H1 (cell line): Measurements from ENCODE around the gene NPAT. TPM values are rescaled to one million over a fixed set of nuclear protein-coding genes. Genes with fewer than 3 reads are reported as not detected.

Source experiments
- EGR1 ChIP-seq: IDR thresholded peaks from 2 replicates; pipeline ENCODE4 v1.6.1; 2011; ENCODE audit warnings: low read depth, low read length, borderline replicate concordance
- PHF8 ChIP-seq: fragments of 200-600 bp; sonication (generic); conservative IDR thresholded peaks from 2 replicates; pipeline ENCODE4 v1.7.1; 2012; ENCODE audit warnings: low read depth, mild to moderate bottlenecking, inconsistent platforms, low read length, moderate library complexity
- POLR2AphosphoS5 ChIP-seq: IDR thresholded peaks from 2 replicates; pipeline ENCODE4 v1.6.1; 2011; ENCODE audit warnings: low read depth, low read length
- SIRT6 ChIP-seq: IDR thresholded peaks from one replicate; pipeline ENCODE4 v1.7.1; 2012; ENCODE audit warnings: low read length, inconsistent platforms
- SP1 ChIP-seq: IDR thresholded peaks from 2 replicates; pipeline ENCODE4 v1.6.1; 2011; ENCODE audit warnings: low read depth, low read length
- TAF1 ChIP-seq: IDR thresholded peaks from 2 replicates; pipeline ENCODE4 v1.6.1; 2011; ENCODE audit warnings: mild to moderate bottlenecking, low read depth, low read length
- TAF7 ChIP-seq: optimal IDR thresholded peaks from 2 replicates; pipeline ENCODE3; 2011; ENCODE audit warnings: low read depth, mild to moderate bottlenecking, inconsistent platforms, low read length, moderate library complexity, borderline replicate concordance
- polyA plus RNA-seq, 7 experiments: library from polyadenylated mRNA; depleted of rRNA in 3 of 7; stranded (reverse) in 5 of 7; unstranded in 2 of 7; fragments of >200 nt in 5 of 7; fragments of 200-250 nt in 2 of 7; gene quantifications; 1 replicate in 5 of 7; 2 replicates in 1 of 7; 4 replicates in 1 of 7; pipeline versions ENCODE4 v1.2.1 to v1.2.3, GENCODE V29; 2011 to 2013; ENCODE audit warnings: missing spikeins in 2 of 7, mixed read lengths in 2 of 7
- total RNA-seq: library from RNA; stranded (reverse); fragmentation: NEBNext Ultra II Directional; extraction: Animal tissue kit (Norgen Biotek cat#: 25700); gene quantifications from 2 replicates; pipeline ENCODE4 v1.2.1, GENCODE V29; 2021
- TF ChIP-seq, protein P1 (sequence below): fragments of 300-600 bp; sonication (generic); IDR thresholded peaks from 2 replicates; pipeline ENCODE4 v1.7.1; 2012; ENCODE audit warnings: low read length, moderate library complexity, mild to moderate bottlenecking, inconsistent platforms; ENCODE audit not compliant: insufficient replicate concordance

The NPAT gene
- total and polyA plus RNA-seq, 2 of the 8 experiments (the other 6 are each of a cell fraction or from before 2014, with no cell fraction given) = 4.6 to 23.4 TPM

DNA sequence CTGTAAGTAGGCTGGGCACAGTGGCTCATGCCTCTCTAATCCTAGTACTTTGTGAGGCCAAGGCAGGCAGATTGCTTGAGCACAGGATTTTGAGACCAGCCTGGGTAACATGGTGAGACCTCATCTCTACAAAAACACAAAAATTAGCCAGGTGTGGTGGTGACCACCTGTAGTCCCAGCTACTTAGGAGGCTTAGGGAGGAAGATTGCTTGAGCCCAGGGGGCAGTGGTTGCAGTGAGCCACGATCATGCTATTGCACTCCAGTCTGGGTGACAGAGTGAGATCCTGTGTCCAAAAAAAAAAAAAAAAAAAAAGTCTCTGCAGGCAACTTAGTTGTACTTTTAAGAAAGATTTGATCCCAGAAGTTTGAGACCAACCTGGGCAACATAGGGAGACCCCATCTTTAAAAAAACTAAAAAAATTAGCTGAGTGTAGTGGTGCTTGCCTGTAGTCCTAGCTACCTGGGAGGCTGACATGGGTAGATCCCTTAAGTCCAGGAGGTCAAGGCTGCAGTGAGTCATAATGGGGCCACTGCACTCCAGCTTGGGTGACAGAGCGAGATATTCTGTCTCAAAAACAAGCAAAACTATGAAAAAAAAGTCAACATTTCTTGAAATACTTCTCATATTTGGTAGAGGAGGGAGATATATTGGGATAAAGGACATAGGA is 11.0 kb upstream of the NPAT start (continued):
- TF ChIP-seq, protein P1, sequence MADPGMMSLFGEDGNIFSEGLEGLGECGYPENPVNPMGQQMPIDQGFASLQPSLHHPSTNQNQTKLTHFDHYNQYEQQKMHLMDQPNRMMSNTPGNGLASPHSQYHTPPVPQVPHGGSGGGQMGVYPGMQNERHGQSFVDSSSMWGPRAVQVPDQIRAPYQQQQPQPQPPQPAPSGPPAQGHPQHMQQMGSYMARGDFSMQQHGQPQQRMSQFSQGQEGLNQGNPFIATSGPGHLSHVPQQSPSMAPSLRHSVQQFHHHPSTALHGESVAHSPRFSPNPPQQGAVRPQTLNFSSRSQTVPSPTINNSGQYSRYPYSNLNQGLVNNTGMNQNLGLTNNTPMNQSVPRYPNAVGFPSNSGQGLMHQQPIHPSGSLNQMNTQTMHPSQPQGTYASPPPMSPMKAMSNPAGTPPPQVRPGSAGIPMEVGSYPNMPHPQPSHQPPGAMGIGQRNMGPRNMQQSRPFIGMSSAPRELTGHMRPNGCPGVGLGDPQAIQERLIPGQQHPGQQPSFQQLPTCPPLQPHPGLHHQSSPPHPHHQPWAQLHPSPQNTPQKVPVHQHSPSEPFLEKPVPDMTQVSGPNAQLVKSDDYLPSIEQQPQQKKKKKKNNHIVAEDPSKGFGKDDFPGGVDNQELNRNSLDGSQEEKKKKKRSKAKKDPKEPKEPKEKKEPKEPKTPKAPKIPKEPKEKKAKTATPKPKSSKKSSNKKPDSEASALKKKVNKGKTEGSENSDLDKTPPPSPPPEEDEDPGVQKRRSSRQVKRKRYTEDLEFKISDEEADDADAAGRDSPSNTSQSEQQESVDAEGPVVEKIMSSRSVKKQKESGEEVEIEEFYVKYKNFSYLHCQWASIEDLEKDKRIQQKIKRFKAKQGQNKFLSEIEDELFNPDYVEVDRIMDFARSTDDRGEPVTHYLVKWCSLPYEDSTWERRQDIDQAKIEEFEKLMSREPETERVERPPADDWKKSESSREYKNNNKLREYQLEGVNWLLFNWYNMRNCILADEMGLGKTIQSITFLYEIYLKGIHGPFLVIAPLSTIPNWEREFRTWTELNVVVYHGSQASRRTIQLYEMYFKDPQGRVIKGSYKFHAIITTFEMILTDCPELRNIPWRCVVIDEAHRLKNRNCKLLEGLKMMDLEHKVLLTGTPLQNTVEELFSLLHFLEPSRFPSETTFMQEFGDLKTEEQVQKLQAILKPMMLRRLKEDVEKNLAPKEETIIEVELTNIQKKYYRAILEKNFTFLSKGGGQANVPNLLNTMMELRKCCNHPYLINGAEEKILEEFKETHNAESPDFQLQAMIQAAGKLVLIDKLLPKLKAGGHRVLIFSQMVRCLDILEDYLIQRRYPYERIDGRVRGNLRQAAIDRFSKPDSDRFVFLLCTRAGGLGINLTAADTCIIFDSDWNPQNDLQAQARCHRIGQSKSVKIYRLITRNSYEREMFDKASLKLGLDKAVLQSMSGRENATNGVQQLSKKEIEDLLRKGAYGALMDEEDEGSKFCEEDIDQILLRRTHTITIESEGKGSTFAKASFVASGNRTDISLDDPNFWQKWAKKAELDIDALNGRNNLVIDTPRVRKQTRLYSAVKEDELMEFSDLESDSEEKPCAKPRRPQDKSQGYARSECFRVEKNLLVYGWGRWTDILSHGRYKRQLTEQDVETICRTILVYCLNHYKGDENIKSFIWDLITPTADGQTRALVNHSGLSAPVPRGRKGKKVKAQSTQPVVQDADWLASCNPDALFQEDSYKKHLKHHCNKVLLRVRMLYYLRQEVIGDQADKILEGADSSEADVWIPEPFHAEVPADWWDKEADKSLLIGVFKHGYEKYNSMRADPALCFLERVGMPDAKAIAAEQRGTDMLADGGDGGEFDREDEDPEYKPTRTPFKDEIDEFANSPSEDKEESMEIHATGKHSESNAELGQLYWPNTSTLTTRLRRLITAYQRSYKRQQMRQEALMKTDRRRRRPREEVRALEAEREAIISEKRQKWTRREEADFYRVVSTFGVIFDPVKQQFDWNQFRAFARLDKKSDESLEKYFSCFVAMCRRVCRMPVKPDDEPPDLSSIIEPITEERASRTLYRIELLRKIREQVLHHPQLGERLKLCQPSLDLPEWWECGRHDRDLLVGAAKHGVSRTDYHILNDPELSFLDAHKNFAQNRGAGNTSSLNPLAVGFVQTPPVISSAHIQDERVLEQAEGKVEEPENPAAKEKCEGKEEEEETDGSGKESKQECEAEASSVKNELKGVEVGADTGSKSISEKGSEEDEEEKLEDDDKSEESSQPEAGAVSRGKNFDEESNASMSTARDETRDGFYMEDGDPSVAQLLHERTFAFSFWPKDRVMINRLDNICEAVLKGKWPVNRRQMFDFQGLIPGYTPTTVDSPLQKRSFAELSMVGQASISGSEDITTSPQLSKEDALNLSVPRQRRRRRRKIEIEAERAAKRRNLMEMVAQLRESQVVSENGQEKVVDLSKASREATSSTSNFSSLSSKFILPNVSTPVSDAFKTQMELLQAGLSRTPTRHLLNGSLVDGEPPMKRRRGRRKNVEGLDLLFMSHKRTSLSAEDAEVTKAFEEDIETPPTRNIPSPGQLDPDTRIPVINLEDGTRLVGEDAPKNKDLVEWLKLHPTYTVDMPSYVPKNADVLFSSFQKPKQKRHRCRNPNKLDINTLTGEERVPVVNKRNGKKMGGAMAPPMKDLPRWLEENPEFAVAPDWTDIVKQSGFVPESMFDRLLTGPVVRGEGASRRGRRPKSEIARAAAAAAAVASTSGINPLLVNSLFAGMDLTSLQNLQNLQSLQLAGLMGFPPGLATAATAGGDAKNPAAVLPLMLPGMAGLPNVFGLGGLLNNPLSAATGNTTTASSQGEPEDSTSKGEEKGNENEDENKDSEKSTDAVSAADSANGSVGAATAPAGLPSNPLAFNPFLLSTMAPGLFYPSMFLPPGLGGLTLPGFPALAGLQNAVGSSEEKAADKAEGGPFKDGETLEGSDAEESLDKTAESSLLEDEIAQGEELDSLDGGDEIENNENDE = no peak
- TF ChIP-seq SIRT6 = no peak
- no peak for TF ChIP-seq SP1
- TF ChIP-seq POLR2AphosphoS5 = no peak
- no peak for TF ChIP-seq PHF8
- no peak for TF ChIP-seq TAF7
- no peak for TF ChIP-seq EGR1
- no peak for TF ChIP-seq TAF1
- TF ChIP-seq, all 59 proteins: peak for 0
